NB4 (cell line): ENCODE measurements around the gene TMEM170B.

ENCODE experiments used
- POLR2A ChIP-seq: IDR thresholded peaks from 2 replicates; pipeline ENCODE4 v1.6.1; 2011; ENCODE audit warnings: mild to moderate bottlenecking; ENCODE audit not compliant: insufficient read length; ENCODE audit errors: extremely low read depth
- TF ChIP-seq, protein P1 (sequence below): IDR thresholded peaks from one replicate; pipeline ENCODE4 v1.5.1; 2012; ENCODE audit warnings: low read depth, low read length

DNA sequence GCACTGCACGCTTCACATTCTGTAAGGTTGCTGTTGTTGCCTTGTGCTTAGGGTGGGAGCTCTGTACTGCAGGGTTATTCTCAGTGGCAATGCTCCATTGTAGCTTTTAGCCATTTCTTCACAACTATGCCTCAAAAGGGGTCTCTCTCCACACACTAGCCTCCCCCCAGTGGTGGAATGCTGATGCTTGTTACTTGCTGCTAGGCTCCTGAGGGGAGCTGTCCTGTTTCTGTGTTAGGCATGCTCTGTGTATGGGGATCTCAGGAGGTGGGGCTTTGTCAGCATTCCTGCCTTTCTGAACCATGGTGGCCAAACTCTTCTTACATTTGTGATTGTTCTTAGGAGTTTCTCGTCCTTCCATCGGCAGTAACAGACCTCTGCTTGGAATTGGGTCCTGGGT is 18.8 kb downstream of the TMEM170B start:
- TF ChIP-seq POLR2A, result no peak
- TF ChIP-seq, protein P1, sequence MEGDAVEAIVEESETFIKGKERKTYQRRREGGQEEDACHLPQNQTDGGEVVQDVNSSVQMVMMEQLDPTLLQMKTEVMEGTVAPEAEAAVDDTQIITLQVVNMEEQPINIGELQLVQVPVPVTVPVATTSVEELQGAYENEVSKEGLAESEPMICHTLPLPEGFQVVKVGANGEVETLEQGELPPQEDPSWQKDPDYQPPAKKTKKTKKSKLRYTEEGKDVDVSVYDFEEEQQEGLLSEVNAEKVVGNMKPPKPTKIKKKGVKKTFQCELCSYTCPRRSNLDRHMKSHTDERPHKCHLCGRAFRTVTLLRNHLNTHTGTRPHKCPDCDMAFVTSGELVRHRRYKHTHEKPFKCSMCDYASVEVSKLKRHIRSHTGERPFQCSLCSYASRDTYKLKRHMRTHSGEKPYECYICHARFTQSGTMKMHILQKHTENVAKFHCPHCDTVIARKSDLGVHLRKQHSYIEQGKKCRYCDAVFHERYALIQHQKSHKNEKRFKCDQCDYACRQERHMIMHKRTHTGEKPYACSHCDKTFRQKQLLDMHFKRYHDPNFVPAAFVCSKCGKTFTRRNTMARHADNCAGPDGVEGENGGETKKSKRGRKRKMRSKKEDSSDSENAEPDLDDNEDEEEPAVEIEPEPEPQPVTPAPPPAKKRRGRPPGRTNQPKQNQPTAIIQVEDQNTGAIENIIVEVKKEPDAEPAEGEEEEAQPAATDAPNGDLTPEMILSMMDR, result no peak
